IPS-18a (cell line): ENCODE results near the gene HAS3.
A peak's percentile ranks its signal among the peaks of the same experiment; 100 is the strongest.
"Not testable (repeated sequence)": the region's sequence is repeated elsewhere in the genome, so short reads cannot be mapped to it uniquely, and the experiment has no call there.

ENCODE experiments used
- H3K27ac ChIP-seq: one replicate; pipeline ENCODE4 v1.5.1; 2013; ENCODE audit warnings: low read length
- H3K27me3 ChIP-seq: one replicate; pipeline ENCODE4 v1.6.1; 2013; ENCODE audit warnings: mild to moderate bottlenecking, low read length; ENCODE audit not compliant: control insufficient read depth, insufficient read depth
- H3K36me3 ChIP-seq: one replicate; pipeline ENCODE4 v1.6.1; 2013; ENCODE audit warnings: low read depth, low read length; ENCODE audit not compliant: control insufficient read depth
- H3K4me1 ChIP-seq: one replicate; pipeline ENCODE4 v1.6.1; 2013; ENCODE audit warnings: low read depth, low read length; ENCODE audit not compliant: control insufficient read depth
- H3K4me3 ChIP-seq: one replicate; pipeline ENCODE4 v1.5.1; 2013; ENCODE audit warnings: low read length
- H3K9ac ChIP-seq: one replicate; pipeline ENCODE4 v1.6.1; 2013; ENCODE audit warnings: mild to moderate bottlenecking, low read length, moderate library complexity
- H3K9me3 ChIP-seq: one replicate; pipeline ENCODE4 v1.6.1; 2013; ENCODE audit warnings: low read depth, low read length; ENCODE audit not compliant: control insufficient read depth

The HAS3 gene

GRCh38 chr16:69132424-69133252 is 27.2 kb downstream of the HAS3 start, which contains the start of the genes CHTF8 and UTP4:
CHTF8 (minus strand) TSS chr16:69132588; CDS start chr16:69121458, 11,130 bp downstream.
UTP4 (plus strand) TSS chr16:69132649; CDS start chr16:69133460, 811 bp downstream.
- Histone ChIP-seq H3K27me3 (no peaks in the 10 kb centered on the region), H3K9me3 (no peaks in the 10 kb centered on the region), H3K4me3 (peak within 1 kb of the TSS; percentile 96), H3K9ac (peak within 1 kb of the TSS; percentile 90), H3K27ac (peak within 1 kb of the TSS; percentile 76), H3K4me1 (peaks cover 10% of the 10 kb centered on the region), H3K36me3 (peaks cover 19% of the 10 kb centered on the region)

- Histone ChIP-seq H3K27ac (no peak overlapping the region), H3K4me1 (peaks cover 10% of the 10 kb centered on the region), H3K36me3 (peaks cover 27% of the 10 kb centered on the region)
Observed at GRCh38 chr16:69133373-69133954, 28.0 kb downstream of the HAS3 start.

GRCh38 chr16:69138608-69139007 is 33.2 kb downstream of the HAS3 start:
- Histone ChIP-seq H3K27ac (no peak overlapping the region), H3K36me3 (peaks cover 71% of the 10 kb centered on the region), H3K9ac (no peak overlapping the region), H3K4me1 (no peaks in the 10 kb centered on the region), H3K9me3 (no peaks in the 10 kb centered on the region), H3K4me3 (no peak overlapping the region), H3K27me3 (no peaks in the 10 kb centered on the region)

More at GRCh38 chr16:69133373-69133954, 28.0 kb downstream of the HAS3 start:
- H3K9ac ChIP-seq = peak overlapping the region; percentile 74
- H3K27me3 ChIP-seq = no peaks in the 10 kb centered on the region
- no peaks in the 10 kb centered on the region for H3K9me3 ChIP-seq
- H3K4me3 ChIP-seq = peak overlapping the region; percentile 79

GRCh38 chr16:69139464-69139863 is 34.0 kb downstream of the HAS3 start:
- peaks cover 71% of the 10 kb centered on the region for H3K36me3 ChIP-seq
- not testable (repeated sequence) for H3K27me3 ChIP-seq, H3K9me3 ChIP-seq, H3K4me3 ChIP-seq, H3K27ac ChIP-seq, H3K4me1 ChIP-seq, H3K9ac ChIP-seq

- Histone ChIP-seq H3K9ac (no peak overlapping the region), H3K4me3 (no peak overlapping the region), H3K27ac (no peak overlapping the region), H3K27me3 (no peaks in the 10 kb centered on the region), H3K4me1 (no peaks in the 10 kb centered on the region), H3K36me3 (peaks cover 86% of the 10 kb centered on the region), H3K9me3 (no peaks in the 10 kb centered on the region)
Observed at GRCh38 chr16:69141014-69141413, 35.6 kb downstream of the HAS3 start.

GRCh38 chr16:69141936-69142335 is 36.5 kb downstream of the HAS3 start:
- Histone ChIP-seq H3K27me3 (no peaks in the 10 kb centered on the region), H3K9me3 (no peaks in the 10 kb centered on the region), H3K9ac (no peak overlapping the region), H3K36me3 (peaks cover 85% of the 10 kb centered on the region), H3K4me1 (no peaks in the 10 kb centered on the region), H3K4me3 (no peak overlapping the region), H3K27ac (no peak overlapping the region)

GRCh38 chr16:69143116-69143515 is 37.7 kb downstream of the HAS3 start:
- no peak overlapping the region for H3K27ac ChIP-seq
- H3K4me1 ChIP-seq = no peaks in the 10 kb centered on the region
- no peaks in the 10 kb centered on the region for H3K27me3 ChIP-seq
- H3K36me3 ChIP-seq = peaks cover 77% of the 10 kb centered on the region
- H3K9me3 ChIP-seq = no peaks in the 10 kb centered on the region
- H3K9ac ChIP-seq = no peak overlapping the region
- H3K4me3 ChIP-seq = no peak overlapping the region

GRCh38 chr16:69145658-69146057 is 40.2 kb downstream of the HAS3 start:
- Histone ChIP-seq H3K27ac (no peak overlapping the region), H3K27me3 (no peaks in the 10 kb centered on the region), H3K9me3 (no peaks in the 10 kb centered on the region), H3K4me3 (no peak overlapping the region), H3K9ac (no peak overlapping the region), H3K4me1 (no peaks in the 10 kb centered on the region), H3K36me3 (peaks cover 73% of the 10 kb centered on the region)

- peaks cover 74% of the 10 kb centered on the region for H3K36me3 ChIP-seq
Observed at GRCh38 chr16:69149621-69150020, 44.2 kb downstream of the HAS3 start.

GRCh38 chr16:69150146-69150865 is 44.9 kb downstream of the HAS3 start:
- Histone ChIP-seq H3K27ac (no peak overlapping the region), H3K9me3 (no peaks in the 10 kb centered on the region), H3K4me3 (no peak overlapping the region), H3K4me1 (no peaks in the 10 kb centered on the region), H3K36me3 (peaks cover 74% of the 10 kb centered on the region), H3K27me3 (no peaks in the 10 kb centered on the region), H3K9ac (no peak overlapping the region)

More at GRCh38 chr16:69149621-69150020, 44.2 kb downstream of the HAS3 start:
- not testable (repeated sequence) for H3K4me1 ChIP-seq, H3K9me3 ChIP-seq, H3K9ac ChIP-seq, H3K27ac ChIP-seq, H3K4me3 ChIP-seq, H3K27me3 ChIP-seq

GRCh38 chr16:69157196-69157595 is 51.7 kb downstream of the HAS3 start:
- Histone ChIP-seq H3K4me1 (no peaks in the 10 kb centered on the region), H3K4me3 (no peak overlapping the region), H3K27ac (no peak overlapping the region), H3K9ac (no peak overlapping the region), H3K36me3 (peaks cover 78% of the 10 kb centered on the region), H3K9me3 (no peaks in the 10 kb centered on the region), H3K27me3 (no peaks in the 10 kb centered on the region)
